Small intestine (tissue), 7 donors: ENCODE data around the gene RBM23. TPM values are rescaled to one million over a fixed set of nuclear protein-coding genes. Genes with fewer than 3 reads are reported as not detected.

Experiments used
- DNase-seq, 2 donors: peaks; one replicate each; pipeline versions ENCODE4 v3.0.0 to v3.0.0-alpha.2; 2013
- FAIRE-seq: peaks from 2 replicates; lab custom pipeline; 2012; peaks lifted over from hg19 to GRCh38; lab: Jason Lieb, UNC
- H3K27ac ChIP-seq, 3 donors: one replicate each; pipeline ENCODE4 v1.5.1; 2013; ENCODE audit warnings: low read length in 2 of 3, mild to moderate bottlenecking in 2 of 3, control low read depth in 1 of 3, inconsistent platforms in 1 of 3, low read depth in 1 of 3, moderate library complexity in 1 of 3
- H3K27me3 ChIP-seq, 3 donors: one replicate each; pipeline ENCODE4 v1.6.1; 2013; ENCODE audit warnings: low read length in 3 of 3, inconsistent platforms in 1 of 3; ENCODE audit not compliant: control insufficient read depth in 3 of 3, insufficient read depth in 3 of 3
- H3K36me3 ChIP-seq, 3 donors: one replicate each; pipeline ENCODE4 v1.6.1; 2013; ENCODE audit warnings: low read length in 3 of 3, inconsistent platforms in 1 of 3, low read depth in 1 of 3, mild to moderate bottlenecking in 1 of 3, moderate library complexity in 1 of 3; ENCODE audit not compliant: control insufficient read depth in 3 of 3, insufficient read depth in 2 of 3
- H3K4me1 ChIP-seq, 3 donors: one replicate each; pipeline ENCODE4 v1.6.1; 2013; ENCODE audit warnings: low read length in 2 of 3, inconsistent platforms in 1 of 3, low read depth in 1 of 3, mild to moderate bottlenecking in 1 of 3, moderate library complexity in 1 of 3; ENCODE audit not compliant: control insufficient read depth in 3 of 3, insufficient read depth in 2 of 3
- H3K4me3 ChIP-seq, 3 donors: one replicate each; pipeline ENCODE4 v1.5.1; 2013; ENCODE audit warnings: low read length in 3 of 3, control low read depth in 1 of 3, inconsistent platforms in 1 of 3, low read depth in 1 of 3, mild to moderate bottlenecking in 1 of 3, moderate library complexity in 1 of 3
- H3K9me3 ChIP-seq, 2 donors: one replicate each; pipeline ENCODE4 v1.6.1; 2013; ENCODE audit warnings: low read depth in 1 of 2, low read length in 1 of 2; ENCODE audit not compliant: control insufficient read depth in 2 of 2, insufficient read depth in 1 of 2
- WGBS, 3 donors: extraction: QIAGEN DNeasy Blood & Tissue Kit; methylation state at CpG; one replicate each; pipeline ENCODE4 v1.1.7; 2013; 5-methylcytosine and 5-hydroxymethylcytosine counted together
- polyA plus RNA-seq, 4 donors: library from polyadenylated mRNA; stranded (reverse) in 3 of 4; unstranded in 1 of 4; fragments of 200-250 nt in 3 of 4; fragments of 120-200 nt in 1 of 4; gene quantifications; one replicate each; pipeline versions ENCODE4 v1.2.1 to v1.2.3, GENCODE V29; 2013
- donor health status: healthy with polysubstance abuse.
- donor health status: control.
- donor health status: control.
- donor health status: Bipolar disorder and iron deficiency.
- donor health status: healthy.

RBM23 gene
- polyA plus RNA-seq, 4 donors = 35.8 to 77.8 (median 39.1) TPM

- Histone ChIP-seq H3K4me1 (peaks cover 4 to 41% (median 6%) of the 10 kb centered on the region in 3 donors), H3K27ac (no peak within 1 kb of the TSS), H3K9me3 (no peaks in the 10 kb centered on the region), H3K36me3 (peaks cover under 1 to 12% (median 2%) of the 10 kb centered on the region in 3 donors), H3K4me3 (no peak within 1 kb of the TSS), H3K27me3 (no peaks in the 10 kb centered on the region)
- DNase-seq (peak in 1 of 2 donors; percentile 47), FAIRE-seq (no peak)
- 18 to 43% (median 23%) methylated on average over 14 to 15 of the region's 15 CpGs for WGBS, 3 donors
Observed at GRCh38 chr14:22883173-22883976, 35.6 kb downstream of the RBM23 start, which contains the start of gene REM2. TSS of gene REM2 (plus strand) at chr14:22883222. CDS start at chr14:22883288, 66 bp downstream.

DNA sequence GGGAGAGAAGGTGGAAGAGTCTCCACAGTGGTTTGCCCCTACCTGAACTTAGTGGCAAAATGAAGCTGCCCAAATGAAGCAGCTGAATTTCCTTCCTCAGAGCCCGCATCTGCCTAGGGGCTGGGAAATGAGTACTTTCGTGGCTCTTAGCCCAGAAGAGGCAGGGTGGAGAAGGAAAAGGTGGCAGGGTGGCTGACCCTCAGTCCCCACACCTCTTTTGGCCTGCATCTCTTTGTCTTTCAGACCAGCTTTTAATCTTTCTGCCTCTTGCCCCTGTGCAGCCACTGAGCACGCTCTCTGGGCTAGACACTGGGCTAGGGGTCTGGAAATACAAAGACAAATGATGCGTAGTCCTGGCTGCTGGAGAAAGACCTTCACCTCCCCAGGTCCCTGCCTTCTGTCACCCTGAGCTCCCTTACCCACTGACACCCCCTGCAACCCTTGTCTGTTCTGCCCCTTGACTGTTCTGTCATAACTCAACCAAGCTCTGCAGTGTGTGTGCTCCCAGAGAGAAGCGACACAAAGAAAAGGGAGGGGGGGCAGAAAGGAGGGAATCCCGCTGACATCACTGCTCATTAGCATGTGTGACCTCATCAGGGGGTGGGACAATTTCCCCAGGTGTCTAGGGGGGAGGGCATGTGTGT is 36.3 kb downstream of the RBM23 start:
- H3K36me3 ChIP-seq = peaks cover 3 to 19% (median 9%) of the 10 kb centered on the region in 3 donors
- H3K4me1 ChIP-seq = peaks cover 4 to 39% (median 6%) of the 10 kb centered on the region in 3 donors
- no peaks in the 10 kb centered on the region for H3K27me3 ChIP-seq
- no peak for FAIRE-seq
- no peak overlapping the region for H3K27ac ChIP-seq
- no peak overlapping the region for H3K4me3 ChIP-seq
- 17 to 31% (median 26%) methylated on average over 6 of the region's 6 CpGs for WGBS, 3 donors
- DNase-seq = peak; percentile 45 to 72
- H3K9me3 ChIP-seq = no peaks in the 10 kb centered on the region

- Histone ChIP-seq H3K36me3 (peaks cover 9 to 25% (median 9%) of the 10 kb centered on the region in 3 donors), H3K27me3 (no peaks in the 10 kb centered on the region), H3K9me3 (no peaks in the 10 kb centered on the region), H3K4me1 (peaks cover 4 to 37% (median 6%) of the 10 kb centered on the region in 3 donors), H3K27ac (no peak overlapping the region), H3K4me3 (no peak overlapping the region)
- no peak for DNase-seq
- no peak for FAIRE-seq
- WGBS, 3 donors = 37 to 56% (median 51%) methylated on average over 7 of the region's 7 CpGs
Observed at GRCh38 chr14:22882064-22882463, 36.9 kb downstream of the RBM23 start.

DNA sequence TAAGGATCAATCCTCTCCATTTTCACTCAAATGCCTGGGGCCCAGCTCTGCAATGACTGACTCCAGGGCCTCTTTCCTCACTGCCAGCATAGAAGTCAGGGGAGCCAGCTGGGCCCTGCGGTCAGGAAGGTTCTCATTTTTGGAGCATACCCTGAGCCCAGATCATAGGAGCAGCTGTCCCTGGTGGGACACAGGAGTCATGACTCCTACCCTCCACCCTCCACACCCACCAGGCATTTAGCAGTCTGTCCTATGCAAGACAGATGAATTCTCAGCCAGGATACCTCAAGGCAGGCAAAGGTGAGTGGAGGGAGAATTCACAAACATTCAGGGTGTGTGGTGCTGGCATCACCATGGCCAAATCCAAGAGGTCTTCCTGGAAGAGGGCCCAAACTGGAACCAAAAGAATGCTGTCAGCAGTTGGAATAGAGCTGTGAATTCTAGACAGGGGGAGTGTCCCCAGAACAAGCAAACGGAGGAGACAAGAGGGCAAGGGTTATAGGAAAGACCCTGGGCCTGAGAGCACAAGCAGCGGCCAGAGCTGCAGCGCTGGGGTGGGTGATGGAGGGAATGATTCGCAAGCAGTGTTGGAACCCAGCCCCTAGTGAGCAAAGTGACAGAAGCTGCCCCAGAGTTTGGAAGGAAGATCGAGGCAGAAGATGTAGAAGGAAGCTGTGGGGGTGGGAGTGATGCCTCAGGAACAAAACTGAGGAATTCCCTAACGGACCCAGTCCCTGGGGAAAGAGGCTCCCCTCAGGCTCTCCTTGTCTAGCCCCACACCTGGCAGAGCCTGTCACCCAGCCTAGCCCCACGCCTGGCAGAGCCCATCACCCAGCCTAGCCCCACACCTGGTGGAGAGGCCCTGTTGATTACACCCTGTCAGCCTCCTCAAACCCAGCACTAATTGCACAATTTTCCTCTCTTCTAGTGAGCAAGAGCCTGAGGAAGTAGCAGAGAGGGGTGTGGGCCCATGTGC is 40.4 kb downstream of the RBM23 start:
- DNase-seq (no peak), FAIRE-seq (no peak)
- peaks cover 14 to 59% (median 35%) of the 10 kb centered on the region in 3 donors for H3K36me3 ChIP-seq
- no peaks in the 10 kb centered on the region for H3K27me3 ChIP-seq
- H3K4me1 ChIP-seq = peaks cover 0 to 21% (median 0%) of the 10 kb centered on the region in 3 donors
- H3K4me3 ChIP-seq = no peak overlapping the region
- no peaks in the 10 kb centered on the region for H3K9me3 ChIP-seq
- 84 to 85% (median 84%) methylated on average over 8 of the region's 8 CpGs for WGBS, 3 donors
- H3K27ac ChIP-seq = no peak overlapping the region

- Histone ChIP-seq H3K4me1 (peaks cover 0 to 13% (median 0%) of the 10 kb centered on the region in 3 donors), H3K36me3 (peaks cover 14 to 65% (median 35%) of the 10 kb centered on the region in 3 donors), H3K4me3 (no peak overlapping the region), H3K27me3 (no peaks in the 10 kb centered on the region), H3K27ac (no peak overlapping the region), H3K9me3 (no peaks in the 10 kb centered on the region)
- no peak for DNase-seq
- 84 to 90% (median 86%) methylated on average over 22 of the region's 22 CpGs for WGBS, 3 donors
- no peak for FAIRE-seq
Observed at GRCh38 chr14:22877000-22877501, 41.9 kb downstream of the RBM23 start.

- DNase-seq = no peak
- Histone ChIP-seq H3K27ac (no peak overlapping the region), H3K36me3 (peaks cover 14 to 62% (median 35%) of the 10 kb centered on the region in 3 donors), H3K4me3 (no peak overlapping the region), H3K27me3 (no peaks in the 10 kb centered on the region), H3K4me1 (peaks cover 0 to 15% (median 0%) of the 10 kb centered on the region in 3 donors), H3K9me3 (no peaks in the 10 kb centered on the region)
- no peak for FAIRE-seq
- 96 to 98% (median 96%) methylated on average over 20 of the region's 20 CpGs for WGBS, 3 donors
Observed at GRCh38 chr14:22875748-22876319, 43.1 kb downstream of the RBM23 start.

- H3K27me3 ChIP-seq = no peaks in the 10 kb centered on the region
- H3K9me3 ChIP-seq = no peaks in the 10 kb centered on the region
- H3K27ac ChIP-seq = no peak overlapping the region
- no peak for FAIRE-seq
- WGBS, 3 donors = 95 to 96% (median 96%) methylated on average over 15 of the region's 15 CpGs
- H3K4me1 ChIP-seq = peaks cover 0 to 19% (median 0%) of the 10 kb centered on the region in 3 donors
- no peak for DNase-seq
- H3K36me3 ChIP-seq = peaks cover 14 to 62% (median 35%) of the 10 kb centered on the region in 3 donors
- no peak overlapping the region for H3K4me3 ChIP-seq
Observed at GRCh38 chr14:22875003-22875747, 43.8 kb downstream of the RBM23 start.
